Measurements from ENCODE around the gene TGFBI. TPM values are rescaled to one million over a fixed set of nuclear protein-coding genes. Genes with fewer than 3 reads are reported as not detected.
A peak's percentile ranks its signal among the peaks of the same experiment; 100 is the strongest.

TGFBI gene
- total RNA-seq, 2 donors from 2014 or later = 47.5 to 63.3 TPM

GRCh38 chr5:136089791-136090190 lies 61.0 kb downstream of the TGFBI start:
- Histone ChIP-seq H3K4me3 (no peak overlapping the region), H3K9ac (ENCODE audit: low read depth in 2 of 2, low read length in 2 of 2) (no peak overlapping the region), H3K36me3 (no peaks in the 10 kb centered on the region), H3K4me1 (peaks cover 12% of the 10 kb centered on the region), H3K27ac (peak overlapping the region; percentile 67), H3K27me3 (no peaks in the 10 kb centered on the region), H3K9me3 (no peaks in the 10 kb centered on the region)
- peak; percentile 64 for DNase-seq
- intact Hi-C loops (cut with DNase I) = loop anchor here (10.0 kb wide), 1 partner anchor 45 kb away; the partner anchor contains the start of gene SMAD5
- TF ChIP-seq CTCF (IDR thresholded peaks at IDR 0.05) = no peak

- no peaks in the 10 kb centered on the region for H3K27me3 ChIP-seq
- intact Hi-C loops (cut with DNase I) = no loop called here
- H3K9me3 ChIP-seq = no peaks in the 10 kb centered on the region
- H3K27ac ChIP-seq = peak overlapping the region; percentile 67
- DNase-seq = peak; percentile 50
- no peak overlapping the region for H3K4me3 ChIP-seq
- peaks cover 12% of the 10 kb centered on the region for H3K4me1 ChIP-seq
- H3K36me3 ChIP-seq = no peaks in the 10 kb centered on the region
- H3K9ac ChIP-seq (ENCODE audit: low read depth in 2 of 2, low read length in 2 of 2) = no peak overlapping the region
- no peak for TF ChIP-seq CTCF (IDR thresholded peaks at IDR 0.05)
Observed at GRCh38 chr5:136090319-136090718, 61.5 kb downstream of the TGFBI start.

GRCh38 chr5:136094189-136094912 lies 65.6 kb downstream of the TGFBI start:
- intact Hi-C loops (cut with DNase I) = no loop called here

GRCh38 chr5:136094913-136095641 lies 66.3 kb downstream of the TGFBI start:
- intact Hi-C loops (cut with DNase I) = no loop called here
- Histone ChIP-seq H3K27me3 (no peaks in the 10 kb centered on the region), H3K4me1 (no peaks in the 10 kb centered on the region), H3K27ac (peak overlapping the region; percentile 58), H3K4me3 (no peak overlapping the region), H3K36me3 (no peaks in the 10 kb centered on the region), H3K9me3 (no peaks in the 10 kb centered on the region), H3K9ac (ENCODE audit: low read depth in 2 of 2, low read length in 2 of 2) (peak overlapping the region in 1 of 2 donors; percentile 48)
- no peak for TF ChIP-seq CTCF (IDR thresholded peaks at IDR 0.05)
- no peak for DNase-seq

More at GRCh38 chr5:136094189-136094912, 65.6 kb downstream of the TGFBI start:
- TF ChIP-seq CTCF (IDR thresholded peaks at IDR 0.05) = no peak
- H3K27ac ChIP-seq = peak overlapping the region; percentile 58
- peak overlapping the region in 1 of 2 donors; percentile 48 for H3K9ac ChIP-seq (ENCODE audit: low read depth in 2 of 2, low read length in 2 of 2)
- no peaks in the 10 kb centered on the region for H3K9me3 ChIP-seq
- H3K27me3 ChIP-seq = no peaks in the 10 kb centered on the region
- no peaks in the 10 kb centered on the region for H3K36me3 ChIP-seq
- peak; percentile 82 for DNase-seq
- H3K4me1 ChIP-seq = peaks cover 2% of the 10 kb centered on the region
- no peak overlapping the region for H3K4me3 ChIP-seq

GRCh38 chr5:136098176-136098575 lies 69.4 kb downstream of the TGFBI start:
- intact Hi-C loops (cut with DNase I) = no loop called here
- no peaks in the 10 kb centered on the region for H3K27me3 ChIP-seq
- H3K36me3 ChIP-seq = no peaks in the 10 kb centered on the region
- no peak overlapping the region for H3K4me3 ChIP-seq
- TF ChIP-seq CTCF (IDR thresholded peaks at IDR 0.05) = no peak
- H3K9ac ChIP-seq (ENCODE audit: low read depth in 2 of 2, low read length in 2 of 2) = no peak overlapping the region
- no peak for DNase-seq
- no peak overlapping the region for H3K27ac ChIP-seq
- H3K9me3 ChIP-seq = no peaks in the 10 kb centered on the region
- H3K4me1 ChIP-seq = no peaks in the 10 kb centered on the region

Data from colonic mucosa (tissue), 4 donors.